Measurements from ENCODE around the gene MYO10. TPM values are rescaled to one million over a fixed set of nuclear protein-coding genes. Genes with fewer than 3 reads are reported as not detected.
"Not testable (repeated sequence)": the region's sequence is repeated elsewhere in the genome, so short reads cannot be mapped to it uniquely, and the experiment has no call there.

MYO10 gene
- total RNA-seq, 1 donor from 2014 or later, result 4.8 TPM

DNA sequence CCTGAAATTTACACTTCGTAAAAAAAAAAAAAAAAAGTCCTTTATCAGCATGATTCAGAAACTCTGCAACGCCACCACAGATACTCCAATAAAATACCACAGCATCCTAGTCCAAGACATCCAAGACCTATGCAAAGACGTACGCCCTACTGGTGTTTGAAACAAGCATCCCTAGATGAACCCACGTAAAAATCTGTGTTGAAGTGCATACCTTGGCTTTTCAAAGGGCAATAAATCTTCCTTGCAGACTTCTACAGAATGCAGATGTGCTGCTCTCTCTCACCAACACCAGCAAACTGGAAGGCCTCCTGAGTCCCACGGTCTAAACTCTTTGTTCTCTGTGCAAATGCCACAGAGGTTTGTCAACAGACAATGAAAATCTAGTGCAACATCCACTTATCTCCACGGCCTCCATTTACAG lies 38.8 kb downstream of the MYO10 start:
- no peak for ATAC-seq
- intact Hi-C loops (cut with DNase I), result no loop called here
- DNase-seq (ENCODE audit: missing footprints), result no peak

DNA sequence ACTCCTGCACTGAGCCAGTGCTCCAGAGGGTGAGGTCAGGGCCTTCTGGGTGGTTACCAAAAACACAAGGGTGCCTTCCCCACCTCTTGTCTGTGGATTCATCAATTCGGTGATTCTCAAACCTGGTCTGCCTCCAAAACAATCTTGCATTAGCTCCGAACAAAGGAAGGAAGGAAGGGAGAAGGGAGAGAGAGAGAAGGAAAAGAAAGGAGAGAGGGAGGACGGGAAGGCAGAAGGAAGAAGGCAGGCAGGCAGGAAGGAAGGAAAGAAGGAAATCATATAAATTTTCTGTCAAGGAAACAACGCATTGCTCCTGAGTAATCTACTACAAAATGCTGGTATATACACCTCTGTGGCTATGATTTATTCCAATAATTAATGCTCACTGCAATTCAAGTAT lies 39.3 kb downstream of the MYO10 start:
- no peak for ATAC-seq
- intact Hi-C loops (cut with DNase I), result no loop called here

DNA sequence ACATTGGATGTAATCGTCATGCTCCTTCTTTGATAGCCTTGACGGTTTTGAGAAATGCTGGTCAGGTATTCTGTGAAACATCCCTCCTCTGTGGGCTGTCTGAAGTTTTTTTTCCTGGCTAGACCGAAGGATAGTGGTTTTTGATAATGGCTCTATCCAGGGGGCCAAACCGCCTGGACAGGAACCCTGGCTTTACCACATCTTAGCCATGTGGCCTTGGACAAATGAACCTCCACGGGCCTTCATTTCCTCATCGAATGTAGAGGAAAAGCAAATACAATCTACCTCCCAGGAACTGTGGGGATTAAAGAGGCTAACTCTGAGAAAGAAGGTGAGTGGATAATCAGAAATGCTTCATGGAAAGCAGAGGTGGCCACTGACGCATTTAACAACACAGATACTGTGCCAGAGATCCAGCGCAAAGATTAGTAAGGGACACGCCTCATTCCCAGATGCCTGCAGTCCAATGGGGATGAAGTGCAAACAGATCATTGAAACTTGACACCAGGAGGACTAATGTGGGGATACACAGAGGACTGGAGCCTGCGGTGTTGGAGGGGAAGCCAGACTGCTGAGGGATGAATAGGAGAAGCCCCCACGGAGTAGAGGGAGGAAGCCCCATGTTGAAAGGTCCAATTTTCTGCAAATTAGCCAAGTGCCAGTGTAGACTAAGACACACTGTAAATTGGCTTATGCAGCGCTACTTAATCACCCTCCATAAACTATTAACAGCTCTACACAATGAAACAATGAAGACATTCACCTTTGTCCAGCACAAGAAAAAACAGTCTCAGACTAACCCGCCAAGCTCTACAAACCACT lies 41.6 kb downstream of the MYO10 start:
- ATAC-seq (no peak), DNase-seq (ENCODE audit: missing footprints) (no peak)
- intact Hi-C loops (cut with DNase I), result no loop called here

More for the DNA sequence above, 39.3 kb downstream of the MYO10 start:
- no peak for DNase-seq (ENCODE audit: missing footprints)

DNA sequence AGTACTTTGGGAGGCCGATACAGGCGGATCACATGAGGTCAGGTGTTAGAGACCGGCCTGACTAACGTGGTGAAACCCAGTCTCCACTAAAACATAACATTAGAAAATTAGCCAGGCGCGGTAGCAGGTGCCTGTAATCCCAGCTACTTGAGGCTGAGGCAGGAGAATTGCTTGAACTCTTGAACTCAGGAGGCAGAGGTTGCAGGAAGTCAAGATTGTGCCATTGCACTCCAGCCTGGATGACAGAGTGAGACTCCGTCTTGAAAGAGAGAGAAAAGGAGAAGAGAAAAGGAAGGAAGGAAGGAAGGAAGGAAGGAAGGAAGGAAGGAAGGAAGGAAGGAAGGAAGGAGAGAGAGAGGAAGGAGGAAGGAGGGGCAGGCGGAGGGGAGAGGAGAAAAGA lies 45.1 kb downstream of the MYO10 start:
- ATAC-seq (no peak), DNase-seq (ENCODE audit: missing footprints) (no peak)
- intact Hi-C loops (cut with DNase I), result no loop called here

DNA sequence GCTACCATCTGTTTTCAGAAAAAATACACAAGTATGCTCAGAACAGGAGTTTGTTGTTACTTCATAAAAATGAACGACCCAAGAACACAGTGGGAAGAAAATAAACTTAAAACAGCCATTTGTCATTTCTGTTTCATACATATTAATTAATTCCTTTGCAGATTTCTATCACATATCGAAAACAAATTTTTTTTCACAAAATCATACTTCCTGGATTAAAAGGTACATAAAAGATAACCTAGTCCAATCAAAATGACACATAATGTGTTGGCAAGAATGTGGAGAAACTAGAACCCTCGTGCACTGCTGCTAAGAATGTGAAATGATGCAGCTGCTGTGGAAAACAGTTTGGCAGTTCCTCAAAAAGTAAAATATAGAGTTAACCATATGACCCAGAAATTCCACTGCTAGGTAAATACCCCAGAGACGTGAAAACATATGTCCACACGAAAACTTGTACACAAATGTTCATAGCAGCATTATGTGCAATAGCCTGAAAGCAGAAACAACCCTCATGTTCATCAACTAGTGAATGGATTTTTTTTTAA lies 46.0 kb downstream of the MYO10 start:
- no peak for DNase-seq (ENCODE audit: missing footprints)
- intact Hi-C loops (cut with DNase I), result no loop called here

DNA sequence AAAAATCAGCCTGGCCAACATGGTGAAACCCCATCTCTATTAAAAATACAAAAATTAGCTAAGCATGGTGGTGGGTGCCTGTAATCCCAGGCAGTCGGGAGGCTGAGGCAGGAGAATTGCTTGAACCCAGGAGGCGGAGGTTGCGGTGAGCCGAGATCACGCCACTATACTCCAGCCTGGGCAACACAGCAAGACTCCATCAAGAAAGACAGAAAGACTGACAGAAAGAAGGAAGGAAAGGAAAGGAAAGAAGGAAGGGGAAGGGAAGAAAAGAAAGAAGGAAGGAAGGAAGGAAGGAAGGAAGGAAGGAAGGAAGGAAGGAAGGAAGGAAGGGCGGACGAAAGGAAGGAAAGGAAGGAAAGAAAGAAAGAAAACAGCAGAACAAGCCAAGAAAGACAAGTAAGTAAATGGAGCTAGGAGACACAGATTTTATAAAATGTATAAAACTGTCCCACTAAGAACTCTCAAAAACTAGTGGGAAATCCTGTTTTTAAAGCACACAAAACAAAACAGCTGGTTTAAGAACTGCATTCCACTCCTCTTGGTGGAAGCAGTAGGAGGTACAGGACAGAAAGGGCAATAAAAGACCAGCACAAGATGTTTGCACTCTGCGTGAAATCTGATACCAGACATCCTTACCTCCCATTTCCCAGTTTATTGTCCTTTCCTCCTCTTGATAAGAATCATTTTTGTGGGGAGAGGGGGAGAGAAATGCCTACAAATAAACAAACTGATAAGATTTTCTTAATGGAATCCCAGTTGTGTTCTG lies 46.7 kb downstream of the MYO10 start:
- DNase-seq (ENCODE audit: missing footprints) (no peak), ATAC-seq (no peak)
- intact Hi-C loops (cut with DNase I), result no loop called here

More for the DNA sequence above, 46.0 kb downstream of the MYO10 start:
- no peak for ATAC-seq

DNA sequence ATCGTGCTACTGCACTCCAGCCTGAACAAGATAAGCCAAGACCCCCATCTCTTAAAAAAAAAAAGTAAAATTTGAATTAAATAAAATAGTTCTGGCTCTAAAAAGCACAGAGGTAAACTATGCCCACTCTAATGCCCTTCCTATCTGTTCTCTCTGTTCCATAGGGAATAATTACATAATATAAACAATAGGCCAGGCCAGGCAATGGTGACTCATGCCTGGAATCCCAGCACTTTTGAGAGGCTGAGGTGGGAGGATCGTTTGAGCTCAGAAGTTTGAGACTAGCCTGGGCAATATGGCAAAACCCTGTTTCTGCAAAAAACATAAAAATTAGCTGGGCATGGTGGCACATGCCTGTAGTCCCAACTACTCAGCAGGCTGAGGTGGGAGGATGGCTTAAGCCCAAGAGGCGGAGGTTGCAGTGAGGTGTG lies 47.4 kb downstream of the MYO10 start:
- intact Hi-C loops (cut with DNase I), result no loop called here
- DNase-seq (ENCODE audit: missing footprints) (no peak), ATAC-seq (no peak)

DNA sequence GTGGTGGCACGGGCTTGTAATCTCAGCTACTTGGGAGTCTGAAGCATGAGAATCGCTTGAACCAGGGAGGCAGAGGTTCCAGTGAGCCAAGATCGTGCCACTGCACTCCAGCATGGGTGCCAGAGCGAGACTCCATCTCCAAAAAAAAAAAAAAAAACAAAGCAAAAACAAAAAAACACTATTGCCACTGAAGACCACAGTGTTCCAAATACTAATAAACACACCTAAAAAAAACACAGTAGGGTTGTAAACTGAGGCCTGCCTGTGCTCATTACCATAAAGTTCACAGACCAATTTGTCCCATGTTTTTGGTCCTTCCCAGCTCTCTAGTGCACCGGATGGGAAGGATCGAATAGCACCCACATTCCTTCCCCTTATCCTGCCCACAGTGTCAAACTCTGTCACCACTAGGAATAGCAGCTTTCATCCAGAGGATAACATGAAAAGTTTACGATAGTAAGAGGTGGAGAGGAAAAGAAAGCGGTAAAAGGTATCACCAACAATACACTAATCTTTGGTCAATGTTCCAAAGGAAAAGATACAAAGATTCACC lies 49.2 kb downstream of the MYO10 start:
- intact Hi-C loops (cut with DNase I), result no loop called here
- DNase-seq (ENCODE audit: missing footprints) (no peak), ATAC-seq (no peak)

DNA sequence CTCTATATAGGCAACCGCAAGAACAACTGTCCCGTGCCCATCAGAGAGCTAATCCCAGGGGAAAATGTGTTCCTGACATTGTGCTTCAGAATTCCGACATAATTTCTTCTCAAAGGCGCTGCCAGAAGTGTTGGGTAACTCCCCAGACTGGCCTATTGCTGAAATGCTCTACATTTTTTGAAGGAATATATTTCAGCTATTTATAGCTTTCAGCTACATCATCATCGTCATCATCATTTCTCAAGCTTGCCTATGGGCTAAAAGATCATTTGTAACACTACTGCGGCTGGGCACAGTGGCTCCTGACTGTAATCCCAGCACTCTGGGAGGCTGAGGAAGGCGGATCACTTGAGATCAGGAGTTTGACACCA lies 49.7 kb downstream of the MYO10 start:
- DNase-seq (ENCODE audit: missing footprints), result no peak
- intact Hi-C loops (cut with DNase I), result no loop called here
- ATAC-seq, result no peak

DNA sequence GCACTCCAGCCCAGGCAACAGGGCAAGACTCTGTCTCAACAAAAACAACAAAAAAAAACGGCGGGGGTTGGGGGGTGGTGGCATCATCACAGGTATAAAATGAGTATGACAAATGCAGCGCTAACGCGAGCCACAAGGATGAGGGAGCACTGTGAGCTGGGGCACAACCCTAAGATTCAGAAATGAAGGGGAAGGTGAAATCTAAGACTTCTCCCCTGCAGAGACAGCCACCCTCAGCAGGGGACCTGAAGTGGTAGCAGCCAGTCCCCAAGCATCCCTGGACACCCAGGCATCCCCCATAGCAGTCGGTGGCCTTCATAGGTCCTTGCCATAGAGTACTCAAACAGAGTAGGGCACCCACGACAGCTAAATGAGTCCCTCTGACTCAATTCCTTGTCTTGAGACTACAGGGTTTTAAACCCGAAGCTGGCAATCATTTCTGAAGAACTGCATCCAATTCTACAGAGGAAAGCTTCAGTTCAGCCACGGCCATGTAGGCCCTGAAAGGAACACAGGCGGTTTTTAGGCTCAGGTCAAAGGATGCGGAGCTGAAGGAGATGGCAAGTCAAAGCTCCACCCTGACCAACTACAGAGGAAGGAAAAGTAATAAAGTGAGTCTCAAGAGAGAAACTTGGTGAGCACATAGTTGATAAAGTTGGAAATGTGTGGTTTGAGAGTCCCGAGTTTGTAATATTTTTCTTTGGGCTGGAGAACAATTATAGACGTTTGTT lies 50.3 kb downstream of the MYO10 start:
- ATAC-seq (no peak), DNase-seq (ENCODE audit: missing footprints) (no peak)
- intact Hi-C loops (cut with DNase I), result no loop called here

DNA sequence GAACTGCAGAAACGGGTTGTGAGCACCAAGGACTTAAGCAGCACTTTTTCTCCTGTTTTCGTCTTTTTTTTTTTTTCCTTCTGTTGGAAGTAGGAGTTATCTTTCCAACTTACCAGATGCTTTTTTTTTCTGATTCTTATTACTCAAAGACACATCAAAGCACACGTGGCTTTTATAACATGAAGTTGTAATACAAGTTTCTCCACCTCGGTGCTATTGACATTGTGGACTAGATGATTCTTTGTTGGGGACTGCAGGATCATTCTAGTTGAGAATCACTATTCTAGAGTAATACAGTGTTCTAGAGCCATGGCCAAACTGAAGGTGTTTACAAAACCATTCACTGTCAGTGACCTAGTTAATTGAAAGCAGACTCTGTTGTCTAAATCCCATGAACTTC lies 51.5 kb downstream of the MYO10 start:
- intact Hi-C loops (cut with DNase I), result no loop called here
- DNase-seq (ENCODE audit: missing footprints) (no peak), ATAC-seq (no peak)

DNA sequence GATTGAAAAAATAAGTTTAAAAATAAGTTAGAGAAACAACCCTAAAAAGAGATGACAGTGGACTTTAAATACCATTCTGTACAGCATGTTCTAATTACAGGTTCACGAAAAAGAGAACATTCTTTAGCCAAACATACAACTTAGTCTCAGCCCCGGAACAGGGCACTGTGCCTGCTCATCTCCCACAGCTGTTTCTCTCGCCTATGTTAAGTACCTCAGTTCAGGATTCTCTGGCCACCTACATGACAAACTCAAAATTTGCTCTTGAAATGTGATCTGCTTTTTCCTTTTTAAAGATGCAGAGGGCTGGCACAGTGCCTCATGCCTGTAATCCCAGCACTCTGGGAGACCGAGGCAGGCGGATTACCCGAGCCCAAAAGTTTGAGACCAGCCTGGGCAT lies 52.3 kb downstream of the MYO10 start:
- DNase-seq (ENCODE audit: missing footprints) (no peak), ATAC-seq (no peak)
- intact Hi-C loops (cut with DNase I), result no loop called here

DNA sequence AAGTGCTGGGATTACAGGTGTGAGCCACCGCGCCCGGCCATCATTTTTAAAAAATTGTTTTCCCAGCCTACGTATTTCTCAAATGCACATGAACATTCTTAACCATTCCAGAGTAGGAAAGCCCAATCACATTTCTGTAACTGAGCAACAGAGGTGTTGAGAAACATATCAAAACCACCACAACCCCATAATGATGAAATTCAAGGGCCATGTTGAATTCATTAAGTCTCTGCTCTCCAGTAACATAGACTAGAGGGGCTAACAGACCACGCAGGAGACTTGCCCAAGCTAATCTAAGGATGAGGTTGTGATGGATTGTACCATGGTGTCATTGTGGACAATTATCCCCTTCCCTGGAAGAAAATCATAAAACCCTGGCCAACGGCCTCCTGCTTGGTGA lies 52.9 kb downstream of the MYO10 start:
- intact Hi-C loops (cut with DNase I), result no loop called here
- DNase-seq (ENCODE audit: missing footprints), result no peak
- no peak for ATAC-seq

DNA sequence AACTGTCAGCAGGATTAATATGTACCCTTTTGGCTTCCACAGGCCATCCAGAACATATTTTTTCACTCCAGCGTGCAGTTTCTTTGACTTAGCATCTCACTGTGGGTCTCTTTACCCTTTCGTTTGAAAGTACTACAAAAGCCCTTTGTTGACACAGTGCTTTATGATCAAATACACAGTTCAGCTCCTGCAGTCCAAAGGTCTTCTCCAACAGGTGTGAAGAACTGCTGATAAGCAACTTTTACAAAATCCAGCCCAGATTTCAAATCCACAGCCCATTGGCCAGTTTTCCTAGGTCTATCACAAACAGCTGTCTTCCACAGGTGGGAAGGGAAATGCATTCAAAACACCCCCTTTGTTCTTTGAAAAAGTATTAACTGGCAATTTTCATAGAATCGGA lies 54.8 kb downstream of the MYO10 start:
- intact Hi-C loops (cut with DNase I), result no loop called here
- DNase-seq (ENCODE audit: missing footprints) (no peak), ATAC-seq (no peak)

DNA sequence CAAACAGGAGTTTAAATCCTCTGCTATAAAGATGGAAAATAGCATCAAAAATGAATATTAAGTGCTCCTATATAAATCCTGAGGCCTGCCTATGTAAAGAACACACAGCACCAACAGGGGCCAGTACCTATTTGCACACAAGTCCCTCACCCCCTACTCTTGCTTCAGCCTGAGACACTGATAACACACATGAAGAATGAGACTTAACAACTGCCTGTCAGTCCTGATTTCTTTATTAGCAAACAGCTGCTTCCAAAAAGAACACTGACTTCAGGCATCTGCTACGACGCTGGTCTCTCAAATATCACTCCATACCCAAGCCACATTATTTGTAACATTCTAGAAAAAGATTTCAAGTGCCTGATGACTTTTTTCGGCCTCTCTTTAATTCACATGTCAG lies 55.5 kb downstream of the MYO10 start:
- intact Hi-C loops (cut with DNase I), result no loop called here
- ATAC-seq, result no peak
- no peak for DNase-seq (ENCODE audit: missing footprints)

DNA sequence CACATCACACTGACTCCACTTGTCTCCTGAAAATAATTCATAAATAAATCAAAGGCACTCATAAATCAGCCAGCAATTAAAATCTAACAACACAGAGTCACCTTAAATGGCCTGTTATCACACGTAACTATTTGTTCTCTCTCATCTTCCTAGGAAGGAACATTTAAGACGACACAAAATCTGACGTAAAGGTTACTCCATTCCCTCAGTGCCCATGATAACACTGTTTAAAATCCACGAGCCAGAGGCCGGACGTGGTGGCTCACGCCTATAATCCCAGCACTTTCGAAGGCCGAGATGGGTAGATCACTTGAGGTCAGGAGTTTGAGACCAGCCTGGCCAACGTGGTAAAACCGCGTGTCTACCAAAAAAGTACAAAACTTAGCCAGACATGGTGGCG lies 56.4 kb downstream of the MYO10 start:
- intact Hi-C loops (cut with DNase I), result no loop called here
- ATAC-seq (no peak), DNase-seq (ENCODE audit: missing footprints) (no peak)

DNA sequence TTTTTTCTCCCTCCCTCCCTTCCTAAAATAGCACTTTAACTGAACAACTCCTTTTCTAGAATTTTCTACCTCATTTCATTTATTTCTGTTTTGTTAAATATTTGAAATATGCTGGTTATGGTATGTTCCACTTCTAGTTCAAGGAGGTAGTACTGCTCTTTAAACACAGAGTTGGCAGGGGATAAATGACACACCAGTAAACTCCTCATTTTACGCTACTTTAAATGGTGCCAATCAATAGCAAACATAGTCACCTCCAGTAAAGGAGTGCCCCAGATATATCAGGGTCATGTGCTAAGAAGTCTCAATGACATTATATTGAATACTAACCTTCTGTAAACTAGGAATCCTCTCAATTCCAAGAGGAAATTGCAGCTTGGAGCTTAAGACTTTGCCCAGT lies 56.9 kb downstream of the MYO10 start:
- DNase-seq (ENCODE audit: missing footprints) (no peak), ATAC-seq (no peak)
- intact Hi-C loops (cut with DNase I), result no loop called here

DNA sequence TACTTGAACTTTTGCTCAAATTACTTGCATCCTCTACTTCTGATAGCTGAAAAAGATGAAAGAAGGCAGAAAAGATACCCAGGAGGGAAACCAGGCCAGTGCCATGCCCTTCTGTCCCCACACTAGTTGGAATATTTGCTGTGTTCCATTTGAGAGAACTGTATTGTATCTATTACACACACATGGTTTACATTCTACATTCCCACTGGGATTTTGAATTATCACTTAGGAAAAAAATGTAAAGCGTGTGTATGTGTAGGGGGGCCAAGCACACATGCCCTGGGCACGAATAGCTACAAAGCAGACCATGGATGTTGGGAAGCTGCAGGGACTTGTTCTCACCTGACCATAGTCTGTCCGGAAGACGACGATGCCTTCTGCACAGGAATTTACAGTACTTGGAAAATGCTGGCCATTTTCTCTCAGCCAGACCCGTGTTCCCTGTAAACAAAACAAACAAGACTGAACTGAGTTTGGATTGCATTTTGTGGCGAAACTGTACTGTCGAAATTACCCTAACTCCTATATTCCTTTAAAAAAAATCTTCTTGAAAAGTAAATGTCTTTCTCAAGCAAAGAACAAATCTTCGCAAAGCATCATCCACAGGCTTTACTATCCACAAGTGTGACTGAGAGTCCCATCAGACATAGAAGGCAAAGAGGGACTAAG lies 58.7 kb downstream of the MYO10 start:
- ATAC-seq (no peak), DNase-seq (ENCODE audit: missing footprints) (no peak)
- intact Hi-C loops (cut with DNase I), result no loop called here

DNA sequence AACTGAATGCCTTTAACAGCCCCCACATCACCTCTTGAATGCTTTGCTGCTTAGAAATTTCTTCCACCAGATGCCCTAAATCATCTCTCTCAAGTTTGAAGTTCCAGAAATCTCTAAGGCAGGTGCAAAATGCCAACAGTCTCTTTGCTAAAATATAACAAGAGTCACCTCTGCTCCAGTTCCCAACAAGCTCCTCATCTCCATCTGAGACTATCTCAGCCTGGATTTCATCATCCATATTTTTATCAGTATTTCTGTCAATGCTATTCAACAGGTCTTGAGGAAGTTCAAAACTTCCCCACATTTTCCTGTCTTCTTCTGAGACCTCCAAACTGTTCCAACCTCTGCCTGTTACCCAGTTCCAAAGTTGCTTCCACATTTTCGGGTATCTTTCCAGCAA lies 61.7 kb downstream of the MYO10 start:
- ATAC-seq; intact Hi-C loops (cut with DNase I): not testable (repeated sequence)

More for the DNA sequence above, 61.7 kb downstream of the MYO10 start:
- DNase-seq (ENCODE audit: missing footprints), result not testable (repeated sequence)
